ENCODE measurements around the gene XAGE2.

Gene XAGE2

GRCh38 chrX:52352551-52352950 is 16.3 kb upstream of the XAGE2 start:
- no peak for TF ChIP-seq CTCF (IDR thresholded peaks at IDR 0.05; ENCODE audit: insufficient read depth, low read depth, low read length, missing control alignments)
- no peak overlapping the region for H3K4me3 ChIP-seq (ENCODE audit: low read length)
- DNase-seq (ENCODE audit: low read depth), result no peak

- TF ChIP-seq CTCF (IDR thresholded peaks at IDR 0.05; ENCODE audit: insufficient read depth, low read depth, low read length, missing control alignments), result no peak
- DNase-seq (ENCODE audit: low read depth), result no peak
- no peak overlapping the region for H3K4me3 ChIP-seq (ENCODE audit: low read length)
Observed at GRCh38 chrX:52353838-52354237, 15.0 kb upstream of the XAGE2 start.

GRCh38 chrX:52355108-52355507 is 13.7 kb upstream of the XAGE2 start:
- DNase-seq (ENCODE audit: low read depth), result no peak
- H3K4me3 ChIP-seq (ENCODE audit: low read length), result no peak overlapping the region
- TF ChIP-seq CTCF (IDR thresholded peaks at IDR 0.05; ENCODE audit: insufficient read depth, low read depth, low read length, missing control alignments), result no peak

GRCh38 chrX:52359614-52360232 is 9.1 kb upstream of the XAGE2 start:
- no peak overlapping the region for H3K4me3 ChIP-seq (ENCODE audit: low read length)
- DNase-seq (ENCODE audit: low read depth), result no peak
- TF ChIP-seq CTCF (IDR thresholded peaks at IDR 0.05; ENCODE audit: insufficient read depth, low read depth, low read length, missing control alignments), result no peak

- TF ChIP-seq CTCF (IDR thresholded peaks at IDR 0.05; ENCODE audit: insufficient read depth, low read depth, low read length, missing control alignments), result no peak
- H3K4me3 ChIP-seq (ENCODE audit: low read length), result no peak overlapping the region
- no peak for DNase-seq (ENCODE audit: low read depth)
Observed at GRCh38 chrX:52361941-52362340, 6.9 kb upstream of the XAGE2 start.

- no peak for DNase-seq (ENCODE audit: low read depth)
- no peak for TF ChIP-seq CTCF (IDR thresholded peaks at IDR 0.05; ENCODE audit: insufficient read depth, low read depth, low read length, missing control alignments)
- no peak overlapping the region for H3K4me3 ChIP-seq (ENCODE audit: low read length)
Observed at GRCh38 chrX:52363247-52363883, 5.5 kb upstream of the XAGE2 start.

- no peak for DNase-seq (ENCODE audit: low read depth)
- no peak overlapping the region for H3K4me3 ChIP-seq (ENCODE audit: low read length)
- no peak for TF ChIP-seq CTCF (IDR thresholded peaks at IDR 0.05; ENCODE audit: insufficient read depth, low read depth, low read length, missing control alignments)
Observed at GRCh38 chrX:52378870-52379269, 10.0 kb downstream of the XAGE2 start.

All from epithelial cell of esophagus (primary cell).